ENCODE data around the gene PCBD2. TPM values are rescaled to one million over a fixed set of nuclear protein-coding genes. Genes with fewer than 3 reads are reported as not detected.

Gene PCBD2
- total RNA-seq, 1 donor from 2014 or later: 26.3 TPM

DNA sequence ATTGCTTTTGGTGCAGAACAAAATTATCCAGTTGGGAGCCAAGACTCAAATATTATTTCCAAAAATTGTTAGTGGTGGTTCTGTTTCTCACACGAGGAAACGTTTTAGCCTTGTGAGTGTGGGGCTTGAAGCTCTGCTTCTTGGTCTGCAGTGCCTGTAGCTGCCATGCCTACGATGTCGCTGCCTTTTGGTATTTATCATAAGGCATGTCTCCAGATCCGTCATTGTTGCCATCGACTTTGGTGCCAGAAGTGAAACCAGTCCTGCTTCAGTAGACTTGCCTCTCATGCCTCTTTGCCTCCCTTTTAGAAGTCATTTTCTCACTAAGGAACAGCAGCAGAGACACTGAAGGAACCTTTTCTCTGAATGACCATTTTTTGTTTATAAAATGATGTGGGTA, 33.1 kb downstream of the PCBD2 start:
- no peak for DNase-seq
- TF ChIP-seq, protein P1, sequence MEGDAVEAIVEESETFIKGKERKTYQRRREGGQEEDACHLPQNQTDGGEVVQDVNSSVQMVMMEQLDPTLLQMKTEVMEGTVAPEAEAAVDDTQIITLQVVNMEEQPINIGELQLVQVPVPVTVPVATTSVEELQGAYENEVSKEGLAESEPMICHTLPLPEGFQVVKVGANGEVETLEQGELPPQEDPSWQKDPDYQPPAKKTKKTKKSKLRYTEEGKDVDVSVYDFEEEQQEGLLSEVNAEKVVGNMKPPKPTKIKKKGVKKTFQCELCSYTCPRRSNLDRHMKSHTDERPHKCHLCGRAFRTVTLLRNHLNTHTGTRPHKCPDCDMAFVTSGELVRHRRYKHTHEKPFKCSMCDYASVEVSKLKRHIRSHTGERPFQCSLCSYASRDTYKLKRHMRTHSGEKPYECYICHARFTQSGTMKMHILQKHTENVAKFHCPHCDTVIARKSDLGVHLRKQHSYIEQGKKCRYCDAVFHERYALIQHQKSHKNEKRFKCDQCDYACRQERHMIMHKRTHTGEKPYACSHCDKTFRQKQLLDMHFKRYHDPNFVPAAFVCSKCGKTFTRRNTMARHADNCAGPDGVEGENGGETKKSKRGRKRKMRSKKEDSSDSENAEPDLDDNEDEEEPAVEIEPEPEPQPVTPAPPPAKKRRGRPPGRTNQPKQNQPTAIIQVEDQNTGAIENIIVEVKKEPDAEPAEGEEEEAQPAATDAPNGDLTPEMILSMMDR (IDR thresholded peaks at IDR 0.05; ENCODE audit: borderline replicate concordance): no peak
- Histone ChIP-seq H3K27me3 (ENCODE audit: low read depth) (no peaks in the 10 kb centered on the region), H3K4me1 (no peaks in the 10 kb centered on the region), H3K27ac (replicated peaks) (no peak overlapping the region), H3K4me3 (no peak overlapping the region), H3K9me3 (replicated peaks) (no peaks in the 10 kb centered on the region), H3K36me3 (peaks cover 38% of the 10 kb centered on the region)
- intact Hi-C loops (cut with micrococcal nuclease): no loop called here

DNA sequence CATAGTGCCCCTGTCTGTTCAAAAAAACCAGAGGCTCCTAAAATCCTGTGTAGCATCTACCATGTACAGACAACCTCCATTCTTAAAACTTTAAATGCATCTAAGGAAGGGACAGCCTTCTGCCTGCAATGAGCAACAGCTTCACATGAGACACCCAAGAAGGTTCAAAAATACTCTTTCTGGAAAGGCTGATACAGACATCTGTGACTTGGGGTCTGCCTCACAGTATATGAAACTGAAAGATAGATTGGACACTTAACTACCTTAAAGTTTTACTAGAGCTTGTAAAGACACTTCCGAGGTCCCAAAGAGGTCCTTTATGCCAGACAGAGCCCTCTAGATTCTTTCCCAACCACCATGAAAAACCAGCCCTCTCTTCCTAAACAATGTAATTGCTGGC, 34.6 kb downstream of the PCBD2 start:
- TF ChIP-seq, protein P1 (IDR thresholded peaks at IDR 0.05; ENCODE audit: borderline replicate concordance): no peak
- H3K27me3 ChIP-seq (ENCODE audit: low read depth): no peaks in the 10 kb centered on the region
- peaks cover 38% of the 10 kb centered on the region for H3K36me3 ChIP-seq
- DNase-seq: no peak
- no peaks in the 10 kb centered on the region for H3K4me1 ChIP-seq
- H3K9me3 ChIP-seq (replicated peaks): no peaks in the 10 kb centered on the region
- H3K27ac ChIP-seq (replicated peaks): no peak overlapping the region
- H3K4me3 ChIP-seq: no peak overlapping the region
- intact Hi-C loops (cut with micrococcal nuclease): no loop called here

DNA sequence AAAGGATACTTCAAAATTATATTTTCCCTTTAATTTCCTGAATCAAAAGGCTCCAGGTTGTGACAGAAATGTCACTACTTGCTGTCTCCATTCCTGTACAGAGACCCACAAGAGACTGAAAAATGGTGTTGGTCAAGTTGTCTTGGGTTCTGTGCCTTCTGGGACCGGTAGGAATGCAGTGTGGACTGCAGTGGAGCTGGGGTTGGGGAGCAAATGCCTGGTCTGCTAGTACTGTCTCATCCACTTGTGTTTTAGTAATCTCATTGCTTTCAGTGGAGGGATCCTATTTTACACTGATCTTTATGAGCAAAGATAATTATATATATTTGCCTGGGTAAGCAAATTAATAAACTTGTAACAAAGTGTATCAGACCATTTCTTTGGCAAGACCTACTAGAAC, 38.6 kb downstream of the PCBD2 start:
- H3K36me3 ChIP-seq: peaks cover 20% of the 10 kb centered on the region
- TF ChIP-seq, protein P1 (IDR thresholded peaks at IDR 0.05; ENCODE audit: borderline replicate concordance): no peak
- no peaks in the 10 kb centered on the region for H3K9me3 ChIP-seq (replicated peaks)
- no peak overlapping the region for H3K27ac ChIP-seq (replicated peaks)
- H3K4me1 ChIP-seq: peaks cover 1% of the 10 kb centered on the region
- no peak overlapping the region for H3K4me3 ChIP-seq
- intact Hi-C loops (cut with micrococcal nuclease): no loop called here
- no peak for DNase-seq
- H3K27me3 ChIP-seq (ENCODE audit: low read depth): no peaks in the 10 kb centered on the region

DNA sequence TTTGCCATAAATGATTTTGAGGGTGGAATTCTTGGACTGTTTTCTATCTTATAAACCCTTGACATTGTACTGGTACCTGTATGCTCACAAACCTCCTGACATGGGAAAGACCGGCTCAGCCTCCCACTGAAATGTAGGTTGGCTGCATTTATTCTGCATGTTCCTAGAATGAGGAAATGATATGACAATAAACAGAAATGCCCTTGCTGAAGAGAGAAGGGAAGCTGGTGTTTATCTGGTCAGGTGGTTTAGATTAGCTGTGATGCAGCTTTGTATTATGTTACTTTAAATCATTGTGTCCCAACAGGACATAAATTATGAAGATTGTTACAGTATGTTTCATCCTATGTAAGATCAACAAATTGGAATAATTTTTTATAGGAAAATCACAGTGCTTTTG, 39.7 kb downstream of the PCBD2 start:
- no peak for DNase-seq
- no peak overlapping the region for H3K4me3 ChIP-seq
- TF ChIP-seq, protein P1 (IDR thresholded peaks at IDR 0.05; ENCODE audit: borderline replicate concordance): no peak
- H3K4me1 ChIP-seq: peaks cover 12% of the 10 kb centered on the region
- peaks cover 17% of the 10 kb centered on the region for H3K36me3 ChIP-seq
- no peaks in the 10 kb centered on the region for H3K9me3 ChIP-seq (replicated peaks)
- H3K27ac ChIP-seq (replicated peaks): no peak overlapping the region
- no peaks in the 10 kb centered on the region for H3K27me3 ChIP-seq (ENCODE audit: low read depth)
- intact Hi-C loops (cut with micrococcal nuclease): no loop called here

DNA sequence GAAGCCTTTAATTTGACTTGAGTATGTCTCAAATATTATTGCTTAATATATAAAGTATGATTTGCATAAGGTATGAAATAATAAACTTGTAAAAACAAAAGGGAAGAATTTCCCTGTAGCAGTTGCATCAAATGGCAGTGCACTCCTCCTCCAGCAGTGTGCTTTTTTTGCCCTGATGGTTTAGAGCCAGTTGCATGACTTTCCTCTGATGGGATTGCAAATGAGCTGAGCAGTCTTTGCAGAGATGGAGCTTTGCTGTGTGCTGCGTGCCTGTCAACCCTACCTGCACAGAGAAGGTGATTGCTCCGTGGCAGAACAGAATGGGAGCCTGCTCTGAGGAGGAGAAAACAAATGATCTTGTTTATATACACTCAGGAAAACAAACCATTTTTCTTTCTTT, 40.1 kb downstream of the PCBD2 start:
- H3K36me3 ChIP-seq: peaks cover 13% of the 10 kb centered on the region
- DNase-seq: no peak
- TF ChIP-seq, protein P1 (IDR thresholded peaks at IDR 0.05; ENCODE audit: borderline replicate concordance): no peak
- no peak overlapping the region for H3K4me3 ChIP-seq
- H3K4me1 ChIP-seq: peaks cover 13% of the 10 kb centered on the region
- H3K9me3 ChIP-seq (replicated peaks): no peaks in the 10 kb centered on the region
- H3K27ac ChIP-seq (replicated peaks): no peak overlapping the region
- no peaks in the 10 kb centered on the region for H3K27me3 ChIP-seq (ENCODE audit: low read depth)
- intact Hi-C loops (cut with micrococcal nuclease): no loop called here

DNA sequence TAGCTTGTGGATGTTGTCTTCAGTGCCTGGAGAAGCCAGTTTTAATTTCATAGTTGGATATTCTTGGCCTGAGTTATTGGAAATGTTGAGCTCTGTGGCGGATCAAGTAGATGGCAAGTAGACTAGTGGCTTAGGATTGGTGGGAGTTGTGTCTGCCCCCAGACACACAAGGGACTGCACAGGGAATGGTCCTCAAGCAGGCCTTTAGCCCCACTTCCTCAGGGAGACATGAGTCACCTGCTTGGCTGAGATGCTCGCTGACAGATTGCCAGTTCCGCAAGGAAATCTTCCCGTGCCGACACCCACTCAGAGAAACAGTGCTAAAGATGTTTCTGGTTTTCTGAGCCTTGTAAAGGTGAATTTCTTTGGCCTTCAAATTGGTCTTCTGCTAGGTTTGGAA, 44.0 kb downstream of the PCBD2 start:
- Histone ChIP-seq H3K27ac (replicated peaks) (no peak overlapping the region), H3K9me3 (replicated peaks) (peaks cover 5% of the 10 kb centered on the region), H3K36me3 (peaks cover 2% of the 10 kb centered on the region), H3K4me3 (no peak overlapping the region), H3K4me1 (peaks cover 13% of the 10 kb centered on the region), H3K27me3 (ENCODE audit: low read depth) (no peaks in the 10 kb centered on the region)
- TF ChIP-seq, protein P1 (IDR thresholded peaks at IDR 0.05; ENCODE audit: borderline replicate concordance): no peak
- DNase-seq: no peak
- intact Hi-C loops (cut with micrococcal nuclease): no loop called here

Measured in left ventricle myocardium inferior (tissue), 1 donor.